Suprapubic skin (tissue), 4 donors: Measurements from ENCODE around the gene FEM1C. TPM values are rescaled to one million over a fixed set of nuclear protein-coding genes. Genes with fewer than 3 reads are reported as not detected.

Experiments
- DNase-seq, 2 donors: peaks; one replicate each; pipeline ENCODE4 v3.0.0-alpha.2; 2019; ENCODE audit warnings: low spot score in 2 of 2
- H3K27ac ChIP-seq: fragments of 200-600 bp; sonication (generic); one replicate; pipeline ENCODE4 v1.5.1; 2019
- H3K27me3 ChIP-seq: fragments of 200-600 bp; sonication (generic); one replicate; pipeline ENCODE4 v1.5.1; 2019
- H3K36me3 ChIP-seq: fragments of 200-600 bp; sonication (generic); one replicate; pipeline ENCODE4 v1.5.1; 2019
- H3K4me1 ChIP-seq: fragments of 200-600 bp; sonication (generic); one replicate; pipeline ENCODE4 v1.5.1; 2019
- H3K4me3 ChIP-seq: fragments of 200-600 bp; sonication (generic); one replicate; pipeline ENCODE4 v1.5.1; 2019; ENCODE audit warnings: mild to moderate bottlenecking
- H3K9me3 ChIP-seq: fragments of 200-600 bp; sonication (generic); one replicate; pipeline ENCODE4 v1.5.1; 2019
- EP300 ChIP-seq: sonication (generic); formaldehyde crosslinking; IDR thresholded peaks from one replicate; pipeline ENCODE4 v1.6.1; 2017; ENCODE audit warnings: antibody characterized with exemption
- POLR2A ChIP-seq, 2 donors: fragments of 450-650 bp; IDR thresholded peaks; one replicate each; pipeline ENCODE4 v1.6.1; 2017; ENCODE audit warnings: antibody characterized with exemption in 2 of 2, mild to moderate bottlenecking in 2 of 2, moderate library complexity in 2 of 2
- POLR2AphosphoS5 ChIP-seq, 3 donors: sonication (generic); formaldehyde crosslinking; IDR thresholded peaks; one replicate each; pipeline ENCODE4 v1.6.1; 2017; ENCODE audit warnings: antibody characterized with exemption in 3 of 3
- WGBS: methylation state at CpG from one replicate; pipeline ENCODE4 v1.1.5; 2018; 5-methylcytosine and 5-hydroxymethylcytosine counted together
- total RNA-seq, 4 donors: library from RNA; depleted of rRNA; stranded (reverse); fragments of >200 nt; gene quantifications; one replicate each; pipeline ENCODE4 v1.1.0, GENCODE V29; 2016
- TF ChIP-seq, protein P1 (sequence below), 2 donors: fragments of 200-600 bp in 1 of 2; fragments of 450-650 bp in 1 of 2; sonication (generic) in 1 of 2; IDR thresholded peaks; one replicate each; pipeline ENCODE4 v1.5.1; 2016 to 2019; ENCODE audit warnings: antibody characterized with exemption in 2 of 2, mild to moderate bottlenecking in 1 of 2, moderate library complexity in 1 of 2

FEM1C gene
- total RNA-seq, 4 donors from 2014 or later = 15.4 to 17.8 (median 16.5) TPM

- WGBS = 84% methylated on average over 6 of the region's 6 CpGs
- Histone ChIP-seq H3K27me3 (no peaks in the 10 kb centered on the region), H3K4me1 (peaks cover 10% of the 10 kb centered on the region), H3K9me3 (no peaks in the 10 kb centered on the region), H3K4me3 (no peak overlapping the region), H3K36me3 (peaks cover 32% of the 10 kb centered on the region), H3K27ac (no peak overlapping the region)
- no peak for TF ChIP-seq POLR2A (IDR thresholded peaks at IDR 0.05)
- no peak for TF ChIP-seq EP300
- TF ChIP-seq, protein P1, sequence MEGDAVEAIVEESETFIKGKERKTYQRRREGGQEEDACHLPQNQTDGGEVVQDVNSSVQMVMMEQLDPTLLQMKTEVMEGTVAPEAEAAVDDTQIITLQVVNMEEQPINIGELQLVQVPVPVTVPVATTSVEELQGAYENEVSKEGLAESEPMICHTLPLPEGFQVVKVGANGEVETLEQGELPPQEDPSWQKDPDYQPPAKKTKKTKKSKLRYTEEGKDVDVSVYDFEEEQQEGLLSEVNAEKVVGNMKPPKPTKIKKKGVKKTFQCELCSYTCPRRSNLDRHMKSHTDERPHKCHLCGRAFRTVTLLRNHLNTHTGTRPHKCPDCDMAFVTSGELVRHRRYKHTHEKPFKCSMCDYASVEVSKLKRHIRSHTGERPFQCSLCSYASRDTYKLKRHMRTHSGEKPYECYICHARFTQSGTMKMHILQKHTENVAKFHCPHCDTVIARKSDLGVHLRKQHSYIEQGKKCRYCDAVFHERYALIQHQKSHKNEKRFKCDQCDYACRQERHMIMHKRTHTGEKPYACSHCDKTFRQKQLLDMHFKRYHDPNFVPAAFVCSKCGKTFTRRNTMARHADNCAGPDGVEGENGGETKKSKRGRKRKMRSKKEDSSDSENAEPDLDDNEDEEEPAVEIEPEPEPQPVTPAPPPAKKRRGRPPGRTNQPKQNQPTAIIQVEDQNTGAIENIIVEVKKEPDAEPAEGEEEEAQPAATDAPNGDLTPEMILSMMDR (IDR thresholded peaks at IDR 0.05) = no peak
- TF ChIP-seq POLR2AphosphoS5 (IDR thresholded peaks at IDR 0.05) = no peak
- no peak for DNase-seq
These were observed 20.3 kb downstream of the FEM1C start for GRCh38 chr5:115524199-115524847.

DNA sequence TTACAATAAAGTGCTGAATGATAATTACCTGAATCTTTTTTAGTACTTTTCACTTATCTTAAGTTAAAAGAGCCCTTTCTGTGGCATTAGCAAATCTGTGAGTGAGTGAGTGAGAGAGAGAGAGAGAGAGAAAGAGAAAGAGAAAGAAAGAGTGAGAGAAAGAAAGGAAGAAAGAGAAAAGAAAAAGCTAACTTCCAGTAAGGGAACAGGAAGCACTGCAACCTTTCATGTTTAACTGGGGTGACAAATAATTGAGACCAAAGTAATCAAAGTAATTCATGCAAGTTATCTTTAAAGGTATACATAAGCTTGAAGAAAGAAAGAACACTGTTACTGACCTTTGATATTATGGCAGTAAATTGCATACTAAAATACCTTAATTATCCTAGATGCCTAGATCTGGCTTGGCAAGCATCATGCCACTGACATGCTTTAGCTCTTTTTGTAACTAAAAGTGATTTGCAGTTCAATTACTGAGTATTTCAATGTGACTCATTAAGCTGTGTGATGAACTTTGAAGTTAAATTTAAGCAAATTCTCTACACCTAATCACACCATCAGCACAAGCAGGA, 21.7 kb downstream of the FEM1C start:
- H3K27ac ChIP-seq = no peak overlapping the region
- no peak overlapping the region for H3K4me3 ChIP-seq
- peaks cover 10% of the 10 kb centered on the region for H3K4me1 ChIP-seq
- DNase-seq = no peak
- H3K9me3 ChIP-seq = no peaks in the 10 kb centered on the region
- TF ChIP-seq POLR2AphosphoS5 (IDR thresholded peaks at IDR 0.05) (no peak), EP300 (no peak), POLR2A (IDR thresholded peaks at IDR 0.05) (no peak)
- TF ChIP-seq, protein P1 (IDR thresholded peaks at IDR 0.05) = no peak
- H3K36me3 ChIP-seq = peaks cover 32% of the 10 kb centered on the region
- H3K27me3 ChIP-seq = no peaks in the 10 kb centered on the region

DNA sequence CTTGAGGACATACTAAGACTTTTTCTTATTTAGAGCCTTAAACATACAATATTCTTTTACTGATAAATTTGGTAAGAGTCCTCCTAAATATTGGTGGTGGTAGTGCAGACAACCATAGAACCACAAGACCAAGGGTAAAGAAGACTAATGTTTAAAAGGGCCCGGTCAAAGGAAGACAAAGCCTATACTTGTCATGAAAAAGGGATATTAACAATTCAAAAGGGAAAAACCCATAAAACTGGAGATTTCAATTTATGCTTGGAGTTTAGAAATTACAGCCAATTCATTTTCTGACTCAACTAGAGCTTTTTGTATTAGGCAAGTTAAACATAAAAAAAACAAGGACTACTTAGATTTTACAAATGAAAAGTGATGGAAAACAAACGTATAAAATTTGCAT, 24.4 kb downstream of the FEM1C start:
- TF ChIP-seq, protein P1 (IDR thresholded peaks at IDR 0.05) = no peak
- TF ChIP-seq EP300 = no peak
- TF ChIP-seq POLR2AphosphoS5 (IDR thresholded peaks at IDR 0.05) = no peak
- TF ChIP-seq POLR2A (IDR thresholded peaks at IDR 0.05) = no peak
- Histone ChIP-seq H3K36me3 (peaks cover 26% of the 10 kb centered on the region), H3K27ac (no peak overlapping the region), H3K4me1 (peaks cover 5% of the 10 kb centered on the region), H3K27me3 (no peaks in the 10 kb centered on the region), H3K9me3 (no peaks in the 10 kb centered on the region), H3K4me3 (no peak overlapping the region)
- DNase-seq = no peak
- WGBS = 83% methylated on average over 2 of the region's 2 CpGs

DNA sequence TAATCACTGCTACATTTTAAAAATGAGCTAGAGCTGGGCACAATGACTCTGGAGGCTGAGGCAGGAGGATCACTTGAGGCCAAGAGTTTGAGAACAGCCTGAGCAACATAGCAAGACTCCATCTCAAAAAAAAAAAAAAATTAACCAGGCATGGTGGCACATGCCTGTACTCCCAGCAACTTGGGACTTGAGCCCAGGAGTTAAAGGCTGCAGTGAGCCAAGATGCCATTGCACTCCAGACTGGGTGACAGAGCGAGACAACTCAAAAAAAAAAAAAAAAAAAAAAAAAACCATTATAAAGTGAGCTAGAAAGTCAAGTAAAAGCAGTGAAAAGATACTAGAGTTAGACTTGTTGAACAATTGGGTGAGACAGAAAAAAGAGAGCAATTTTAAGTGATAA, 28.2 kb downstream of the FEM1C start:
- DNase-seq = no peak
- Histone ChIP-seq H3K9me3 (no peaks in the 10 kb centered on the region), H3K27me3 (no peaks in the 10 kb centered on the region), H3K36me3 (no peaks in the 10 kb centered on the region), H3K4me3 (no peak overlapping the region), H3K4me1 (no peaks in the 10 kb centered on the region), H3K27ac (no peak overlapping the region)
- TF ChIP-seq POLR2AphosphoS5 (IDR thresholded peaks at IDR 0.05) = no peak
- WGBS = 100% methylated on average over 1 of the region's 1 CpG

DNA sequence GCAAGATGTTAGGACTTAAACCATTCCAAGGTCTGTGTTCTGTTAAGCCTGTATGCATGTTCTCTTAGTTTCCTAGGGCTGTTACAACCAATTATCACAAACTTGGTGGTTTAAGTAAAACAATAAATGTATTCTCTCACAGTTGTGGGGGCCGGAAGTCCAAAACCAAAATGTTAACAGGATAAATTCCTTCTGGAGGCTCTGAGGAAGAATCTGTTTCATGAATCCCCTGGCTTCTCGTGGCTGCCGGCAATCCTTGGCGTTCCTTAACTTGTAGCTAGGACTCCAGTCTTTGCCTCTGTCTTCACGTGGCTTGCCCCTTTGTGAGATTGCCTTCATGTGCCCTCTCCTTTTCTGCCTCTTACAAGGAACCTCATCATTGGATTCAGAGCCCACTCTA, 30.4 kb downstream of the FEM1C start:
- Histone ChIP-seq H3K27ac (no peak overlapping the region), H3K27me3 (no peaks in the 10 kb centered on the region), H3K36me3 (no peaks in the 10 kb centered on the region), H3K9me3 (no peaks in the 10 kb centered on the region), H3K4me1 (no peaks in the 10 kb centered on the region), H3K4me3 (no peak overlapping the region)
- TF ChIP-seq POLR2A (IDR thresholded peaks at IDR 0.05) (no peak), EP300 (no peak), POLR2AphosphoS5 (IDR thresholded peaks at IDR 0.05) (no peak)
- TF ChIP-seq, protein P1 (IDR thresholded peaks at IDR 0.05) = no peak
- no peak for DNase-seq
- 71% methylated on average over 5 of the region's 5 CpGs for WGBS
